ENCODE measurements around the gene NUB1. TPM values are rescaled to one million over a fixed set of nuclear protein-coding genes. Genes with fewer than 3 reads are reported as not detected.
A peak's percentile ranks its signal among the peaks of the same experiment; 100 is the strongest.

Gene NUB1
- polyA plus RNA-seq, 3 donors, result 32.0 to 39.2 (median 37.2) TPM

- no peaks in the 10 kb centered on the region for H4K20me1 ChIP-seq (ENCODE audit: insufficient read depth, low read length)
- Mint-ChIP-seq H3K27me3 (ENCODE audit: low read depth in 3 of 3) (peaks cover 0 to 5% (median 0%) of the 10 kb centered on the region in 3 donors), H3K27ac (no peak overlapping the region), H3K36me3 (no peaks in the 10 kb centered on the region), H3K4me3 (no peak overlapping the region), H3K4me1 (peaks cover 6% of the 10 kb centered on the region), H3K9me3 (peaks cover 16 to 34% (median 31%) of the 10 kb centered on the region in 7 donors)
- H3K4me1 ChIP-seq (ENCODE audit: control insufficient read depth in 1 of 2, insufficient read depth in 2 of 2, low read length in 2 of 2), result peaks cover 3 to 4% of the 10 kb centered on the region in 2 donors
- no peak for DNase-seq
- WGBS (ENCODE audit: insufficient coverage), result 90% methylated on average over 2 of the region's 11 CpGs
- no peaks in the 10 kb centered on the region for H3K36me3 ChIP-seq (replicated peaks in 1 of 2; ENCODE audit: control insufficient read depth in 1 of 2, insufficient read depth in 2 of 2, low read length in 2 of 2)
- no peak overlapping the region for H3K4me3 ChIP-seq (replicated peaks in 1 of 3; ENCODE audit: low read depth in 2 of 3, low read length in 3 of 3)
- no peaks in the 10 kb centered on the region for H3K79me2 ChIP-seq (ENCODE audit: insufficient read depth, low read length)
- H3K9me3 ChIP-seq (replicated peaks in 1 of 2; ENCODE audit: control insufficient read depth in 1 of 2, insufficient read depth in 1 of 2, low read length in 2 of 2), result peaks cover 32 to 34% of the 10 kb centered on the region in 2 donors
- no peaks in the 10 kb centered on the region for H3K27me3 ChIP-seq (ENCODE audit: control insufficient read depth in 2 of 2, insufficient read depth in 2 of 2, low read length in 2 of 2)
- no peak overlapping the region for H3K4me2 ChIP-seq (replicated peaks; ENCODE audit: extremely low read depth, low read length, poor library complexity, severe bottlenecking)
- intact Hi-C loops (cut with micrococcal nuclease), result no loop called here
- H3K27ac ChIP-seq (ENCODE audit: low read depth in 1 of 2, low read length in 2 of 2), result no peak overlapping the region
- TF ChIP-seq CTCF (IDR thresholded peaks at IDR 0.05), result no peak
- H3K9ac ChIP-seq (ENCODE audit: insufficient read depth, low read length, poor library complexity, severe bottlenecking), result no peak overlapping the region
- H2AFZ ChIP-seq (ENCODE audit: insufficient read depth, low read depth, low read length, poor library complexity, severe bottlenecking), result no peak overlapping the region
Observed at GRCh38 chr7:151316896-151317295, 24.7 kb upstream of the NUB1 start.

GRCh38 chr7:151317936-151318335 is 23.7 kb upstream of the NUB1 start:
- Mint-ChIP-seq H3K36me3 (no peaks in the 10 kb centered on the region), H3K4me1 (peaks cover 6% of the 10 kb centered on the region), H3K27me3 (ENCODE audit: low read depth in 3 of 3) (peaks cover 0 to 5% (median 1%) of the 10 kb centered on the region in 3 donors), H3K9me3 (peaks cover 16 to 38% (median 31%) of the 10 kb centered on the region in 7 donors), H3K27ac (no peak overlapping the region), H3K4me3 (peak overlapping the region in 1 of 2 donors; percentile 18)
- Histone ChIP-seq H2AFZ (ENCODE audit: insufficient read depth, low read depth, low read length, poor library complexity, severe bottlenecking) (no peak overlapping the region), H3K4me1 (ENCODE audit: control insufficient read depth in 1 of 2, insufficient read depth in 2 of 2, low read length in 2 of 2) (peaks cover 3 to 4% of the 10 kb centered on the region in 2 donors), H4K20me1 (ENCODE audit: insufficient read depth, low read length) (no peaks in the 10 kb centered on the region), H3K4me2 (replicated peaks; ENCODE audit: extremely low read depth, low read length, poor library complexity, severe bottlenecking) (no peak overlapping the region), H3K27ac (ENCODE audit: low read depth in 1 of 2, low read length in 2 of 2) (no peak overlapping the region), H3K4me3 (replicated peaks in 1 of 3; ENCODE audit: low read depth in 2 of 3, low read length in 3 of 3) (no peak overlapping the region), H3K9me3 (replicated peaks in 1 of 2; ENCODE audit: control insufficient read depth in 1 of 2, insufficient read depth in 1 of 2, low read length in 2 of 2) (peaks cover 34 to 35% of the 10 kb centered on the region in 2 donors), H3K9ac (ENCODE audit: insufficient read depth, low read length, poor library complexity, severe bottlenecking) (no peak overlapping the region), H3K79me2 (ENCODE audit: insufficient read depth, low read length) (no peaks in the 10 kb centered on the region), H3K27me3 (ENCODE audit: control insufficient read depth in 2 of 2, insufficient read depth in 2 of 2, low read length in 2 of 2) (no peaks in the 10 kb centered on the region), H3K36me3 (replicated peaks in 1 of 2; ENCODE audit: control insufficient read depth in 1 of 2, insufficient read depth in 2 of 2, low read length in 2 of 2) (no peaks in the 10 kb centered on the region)
- WGBS (ENCODE audit: insufficient coverage), result 100% methylated on average over 1 of the region's 4 CpGs
- intact Hi-C loops (cut with micrococcal nuclease), result no loop called here
- no peak for DNase-seq
- no peak for TF ChIP-seq CTCF (IDR thresholded peaks at IDR 0.05)

All from CD14-positive monocyte (primary cell).